LNCaP clone FGC (cell line): ENCODE data around the gene EARS2.

Source experiments
- DNase-seq: peaks from one replicate; pipeline ENCODE4 v3.0.0-alpha.2; 2011; ENCODE audit warnings: low read depth
- H3K4me3 ChIP-seq: 2 replicates; pipeline ENCODE4 v1.5.1; 2011; ENCODE audit warnings: mild to moderate bottlenecking, low read depth, low read length, control low read depth
- TF ChIP-seq, protein P1 (sequence below): IDR thresholded peaks from 2 replicates; pipeline ENCODE4 v1.5.1; 2012; ENCODE audit warnings: mild to moderate bottlenecking; ENCODE audit not compliant: control insufficient read depth, insufficient read depth; ENCODE audit errors: extremely low read depth

The EARS2 gene

DNA sequence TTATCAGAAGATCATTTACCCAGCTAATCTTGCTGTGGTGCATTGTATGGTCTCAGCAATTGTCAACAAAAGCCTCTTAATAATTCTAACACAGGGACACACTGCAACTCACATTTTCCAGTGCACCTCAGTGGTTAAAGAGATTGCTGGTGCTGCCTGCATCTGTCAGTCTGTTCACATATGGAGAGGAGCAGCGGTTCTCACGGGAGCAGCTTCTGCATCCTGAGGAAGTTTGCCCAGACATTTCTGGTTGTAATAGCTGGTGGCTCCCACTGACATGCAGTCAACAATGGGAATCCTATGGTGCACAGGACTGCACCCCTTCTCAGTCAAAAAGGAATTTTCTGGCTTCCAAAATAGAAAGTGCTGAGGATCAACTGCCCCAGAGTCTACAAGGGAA, 54.7 kb downstream of the EARS2 start:
- no peak for DNase-seq

DNA sequence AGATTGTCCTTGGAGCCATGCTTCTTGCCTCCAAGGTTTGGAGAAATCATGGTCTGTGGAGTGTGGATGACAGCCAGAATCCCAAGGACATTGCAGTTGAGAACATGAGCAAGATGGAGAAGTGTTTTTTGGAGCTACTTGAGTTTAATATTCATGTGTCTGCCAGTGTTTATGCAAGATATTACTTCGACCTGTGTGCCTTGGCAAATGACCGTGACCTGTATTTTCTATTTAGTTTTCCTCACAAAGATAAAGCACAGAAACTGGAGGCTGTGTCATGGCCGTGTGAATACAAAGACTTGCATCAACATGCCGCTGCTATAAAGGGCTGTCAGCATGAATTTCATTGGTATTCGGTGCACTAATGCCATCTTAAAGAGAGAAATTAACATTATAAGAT, 55.9 kb downstream of the EARS2 start:
- TF ChIP-seq, protein P1, sequence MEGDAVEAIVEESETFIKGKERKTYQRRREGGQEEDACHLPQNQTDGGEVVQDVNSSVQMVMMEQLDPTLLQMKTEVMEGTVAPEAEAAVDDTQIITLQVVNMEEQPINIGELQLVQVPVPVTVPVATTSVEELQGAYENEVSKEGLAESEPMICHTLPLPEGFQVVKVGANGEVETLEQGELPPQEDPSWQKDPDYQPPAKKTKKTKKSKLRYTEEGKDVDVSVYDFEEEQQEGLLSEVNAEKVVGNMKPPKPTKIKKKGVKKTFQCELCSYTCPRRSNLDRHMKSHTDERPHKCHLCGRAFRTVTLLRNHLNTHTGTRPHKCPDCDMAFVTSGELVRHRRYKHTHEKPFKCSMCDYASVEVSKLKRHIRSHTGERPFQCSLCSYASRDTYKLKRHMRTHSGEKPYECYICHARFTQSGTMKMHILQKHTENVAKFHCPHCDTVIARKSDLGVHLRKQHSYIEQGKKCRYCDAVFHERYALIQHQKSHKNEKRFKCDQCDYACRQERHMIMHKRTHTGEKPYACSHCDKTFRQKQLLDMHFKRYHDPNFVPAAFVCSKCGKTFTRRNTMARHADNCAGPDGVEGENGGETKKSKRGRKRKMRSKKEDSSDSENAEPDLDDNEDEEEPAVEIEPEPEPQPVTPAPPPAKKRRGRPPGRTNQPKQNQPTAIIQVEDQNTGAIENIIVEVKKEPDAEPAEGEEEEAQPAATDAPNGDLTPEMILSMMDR, result no peak
- DNase-seq, result no peak
- no peak overlapping the region for H3K4me3 ChIP-seq

More for the DNA sequence above, 54.7 kb downstream of the EARS2 start:
- TF ChIP-seq, protein P1, result no peak
- no peak overlapping the region for H3K4me3 ChIP-seq

DNA sequence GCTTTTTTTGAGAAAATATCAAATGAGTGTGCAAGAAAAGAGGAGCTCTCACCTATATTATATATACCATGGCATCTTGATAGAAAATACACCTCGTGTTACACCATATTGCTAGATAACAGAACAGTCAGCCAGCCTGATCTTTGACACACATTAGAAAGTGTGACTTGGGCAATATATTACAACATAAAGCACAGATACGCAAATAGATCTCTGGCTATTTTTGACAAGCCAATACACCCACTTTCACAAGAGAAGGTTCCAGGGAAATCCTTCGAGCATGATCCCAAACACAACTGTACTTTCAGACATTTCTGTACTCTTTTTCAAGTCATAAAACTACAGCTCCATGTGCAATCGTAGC, 56.3 kb downstream of the EARS2 start:
- no peak for DNase-seq
- no peak overlapping the region for H3K4me3 ChIP-seq
- TF ChIP-seq, protein P1, result no peak

DNA sequence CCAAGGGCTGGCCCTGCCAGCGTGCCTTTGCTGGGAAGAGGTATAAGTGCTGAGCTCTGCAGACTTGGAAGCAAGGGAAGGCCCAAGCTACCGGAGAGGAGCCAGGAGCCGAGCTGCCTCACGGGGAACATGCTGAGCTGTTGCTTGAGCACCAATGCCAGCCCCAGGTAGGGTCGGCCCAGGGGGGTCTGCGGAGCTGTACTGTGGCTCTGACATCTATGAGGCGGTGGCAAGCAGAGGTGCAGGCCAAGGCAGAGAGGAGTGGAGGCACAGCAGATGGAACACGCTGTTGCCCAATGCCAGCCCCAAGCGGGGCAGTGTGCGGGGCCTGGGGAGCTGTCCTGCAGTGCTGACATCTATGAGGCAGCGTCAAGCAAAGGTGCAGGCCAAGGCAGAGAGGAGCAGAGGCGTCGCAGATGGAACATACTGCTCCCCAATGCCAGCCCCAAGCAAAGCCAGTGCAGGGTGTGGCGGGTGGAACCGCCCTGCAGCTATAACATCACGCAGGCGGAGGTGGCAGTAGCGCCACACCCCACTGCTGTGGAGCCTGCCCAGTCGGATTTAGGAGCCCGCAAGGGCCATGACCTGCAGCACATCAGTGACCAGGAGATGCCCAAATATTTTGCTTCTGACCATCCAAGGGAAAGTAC, 56.8 kb downstream of the EARS2 start:
- H3K4me3 ChIP-seq, result no peak overlapping the region
- no peak for DNase-seq
- TF ChIP-seq, protein P1, result no peak

DNA sequence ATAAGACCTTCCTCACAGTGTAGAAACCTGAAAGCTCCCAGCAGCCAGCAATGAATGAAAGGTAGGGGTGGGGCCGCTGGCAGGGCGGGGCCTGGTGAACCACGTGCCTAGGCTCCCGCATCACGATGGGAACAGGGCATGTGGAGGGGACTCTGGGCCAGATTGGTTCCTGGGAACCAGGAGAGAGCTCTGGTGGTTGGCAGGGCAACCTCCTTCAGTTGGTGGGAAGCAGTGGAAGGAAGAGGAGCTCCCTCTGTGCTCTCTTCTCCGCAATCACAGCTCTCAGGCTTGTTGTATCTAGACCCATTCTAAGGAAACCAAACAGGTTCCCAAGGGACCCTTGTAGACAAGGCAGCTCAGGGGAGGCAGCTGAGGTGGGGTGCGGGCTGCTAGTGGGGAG, 57.3 kb downstream of the EARS2 start:
- no peak overlapping the region for H3K4me3 ChIP-seq
- TF ChIP-seq, protein P1, result no peak
- DNase-seq, result no peak

DNA sequence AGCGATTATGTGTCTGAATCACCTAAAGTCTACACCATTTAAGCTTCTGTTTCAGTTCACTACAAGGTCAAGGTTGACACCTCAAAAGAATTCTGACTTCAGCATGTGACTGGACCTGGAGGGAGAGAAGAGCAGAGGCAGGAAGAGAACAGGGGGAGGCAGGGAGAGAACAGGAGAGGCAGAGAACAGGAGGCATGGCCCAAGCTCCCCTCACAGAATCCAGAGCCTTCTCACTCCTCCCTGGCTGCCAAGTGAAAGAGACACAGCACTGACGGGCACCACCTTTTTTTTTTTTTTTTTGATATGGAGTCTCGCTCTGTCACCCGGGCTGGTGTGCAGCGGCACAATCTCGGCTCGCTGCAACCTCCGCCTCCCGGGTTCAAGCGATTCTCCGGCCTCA, 58.3 kb downstream of the EARS2 start:
- TF ChIP-seq, protein P1, result no peak
- no peak for DNase-seq

DNA sequence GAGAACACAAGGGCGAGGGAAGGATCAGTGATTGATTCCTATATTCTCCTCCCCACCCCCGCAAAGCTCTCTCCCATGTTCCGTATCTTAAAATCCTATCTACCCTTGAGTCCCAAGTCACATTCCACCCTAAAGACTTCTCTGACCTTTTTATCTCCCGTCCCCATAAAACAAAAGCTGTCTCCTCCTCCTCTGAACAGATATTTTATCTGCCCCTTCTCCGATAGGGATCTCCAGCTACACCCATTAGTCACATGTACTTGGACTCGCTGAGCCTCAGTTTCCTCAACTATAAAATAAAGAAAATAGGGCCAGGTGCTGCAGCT, 59.6 kb downstream of the EARS2 start:
- H3K4me3 ChIP-seq, result no peak overlapping the region
- TF ChIP-seq, protein P1, result no peak
- no peak for DNase-seq

More for the DNA sequence above, 58.3 kb downstream of the EARS2 start:
- H3K4me3 ChIP-seq, result no peak overlapping the region
